Subcutaneous abdominal adipose tissue (tissue), 5 donors: ENCODE measurements around the gene FPR2.

Source experiments
- H3K27ac ChIP-seq: one replicate; pipeline ENCODE4 v1.7.0; 2013; ENCODE audit warnings: low read depth, mild to moderate bottlenecking, inconsistent platforms, low read length, moderate library complexity
- H3K27me3 ChIP-seq, 5 donors: one replicate each; pipeline ENCODE4 v1.7.0; 2013; ENCODE audit warnings: low read length in 5 of 5, inconsistent platforms in 1 of 5; ENCODE audit not compliant: control insufficient read depth in 5 of 5, insufficient read depth in 4 of 5
- H3K36me3 ChIP-seq, 5 donors: one replicate each; pipeline ENCODE4 v1.7.0; 2013; ENCODE audit warnings: low read length in 5 of 5; ENCODE audit not compliant: control insufficient read depth in 5 of 5, insufficient read depth in 5 of 5
- H3K4me1 ChIP-seq, 5 donors: one replicate each; pipeline ENCODE4 v1.7.0; 2013; ENCODE audit warnings: low read length in 5 of 5, mild to moderate bottlenecking in 3 of 5, moderate library complexity in 1 of 5; ENCODE audit not compliant: control insufficient read depth in 5 of 5, insufficient read depth in 5 of 5
- H3K4me3 ChIP-seq, 5 donors: one replicate each; pipeline ENCODE4 v1.7.0; 2013; ENCODE audit warnings: low read length in 5 of 5, low read depth in 1 of 5
- H3K9ac ChIP-seq, 5 donors: one replicate each; pipeline ENCODE4 v1.7.0; 2013; ENCODE audit warnings: low read length in 5 of 5, mild to moderate bottlenecking in 4 of 5, moderate library complexity in 3 of 5
- H3K9me3 ChIP-seq, 5 donors: one replicate each; pipeline ENCODE4 v1.7.0; 2013; ENCODE audit warnings: low read length in 5 of 5; ENCODE audit not compliant: control insufficient read depth in 5 of 5
- donor health status: healthy.
- donor health status: healthy.
- donor health status: healthy.
- donor health status: healthy.
- donor health status: healthy.

FPR2 gene

GRCh38 chr19:51793994-51794393, 33.0 kb downstream of the FPR2 start:
- Histone ChIP-seq H3K9me3 (peaks cover 0 to 5% (median 0%) of the 10 kb centered on the region in 5 donors), H3K4me1 (peaks cover under 1 to 9% (median 6%) of the 10 kb centered on the region in 5 donors), H3K27me3 (peaks cover 0 to 12% (median 6%) of the 10 kb centered on the region in 5 donors), H3K4me3 (no peak overlapping the region), H3K36me3 (no peaks in the 10 kb centered on the region), H3K27ac (no peak overlapping the region), H3K9ac (no peak overlapping the region)

GRCh38 chr19:51794885-51795490, 34.0 kb downstream of the FPR2 start, which contains the start of gene FPR3:
Gene FPR3, plus strand, starts transcription at chr19:51795157. Its CDS starts 28,592 bp downstream, at chr19:51823749.
- peaks cover 0 to 5% (median 0%) of the 10 kb centered on the region in 5 donors for H3K9me3 ChIP-seq
- peaks cover 0 to 11% (median 6%) of the 10 kb centered on the region in 5 donors for H3K27me3 ChIP-seq
- no peak within 1 kb of the TSS for H3K9ac ChIP-seq
- H3K4me3 ChIP-seq: peak within 1 kb of the TSS; percentile 23 to 61 (median 45)
- H3K27ac ChIP-seq: no peak within 1 kb of the TSS
- H3K36me3 ChIP-seq: no peaks in the 10 kb centered on the region
- H3K4me1 ChIP-seq: peaks cover 2 to 13% (median 11%) of the 10 kb centered on the region in 5 donors

GRCh38 chr19:51796195-51796679, 35.3 kb downstream of the FPR2 start:
- Histone ChIP-seq H3K27ac (peak overlapping the region; percentile 38), H3K36me3 (no peaks in the 10 kb centered on the region), H3K4me1 (peaks cover 7 to 21% (median 17%) of the 10 kb centered on the region in 5 donors), H3K4me3 (peak overlapping the region; percentile 23 to 61 (median 45)), H3K9me3 (peaks cover 0 to 5% (median 0%) of the 10 kb centered on the region in 5 donors), H3K9ac (peak overlapping the region in 2 of 5 donors; percentile 48), H3K27me3 (peaks cover 0 to 11% (median 6%) of the 10 kb centered on the region in 5 donors)

GRCh38 chr19:51797480-51797879, 36.5 kb downstream of the FPR2 start:
- Histone ChIP-seq H3K27ac (peak overlapping the region; percentile 1), H3K4me3 (peak overlapping the region in 4 of 5 donors; percentile 40 to 50 (median 44)), H3K36me3 (no peaks in the 10 kb centered on the region), H3K9ac (peak overlapping the region in 2 of 5 donors; percentile 48 to 59), H3K4me1 (peaks cover 7 to 21% (median 17%) of the 10 kb centered on the region in 5 donors), H3K27me3 (peaks cover 0 to 11% (median 6%) of the 10 kb centered on the region in 5 donors), H3K9me3 (peaks cover 0 to 5% (median 0%) of the 10 kb centered on the region in 5 donors)

GRCh38 chr19:51798062-51798461, 37.1 kb downstream of the FPR2 start:
- peak overlapping the region; percentile 33 for H3K27ac ChIP-seq
- H3K4me1 ChIP-seq: peaks cover 7 to 21% (median 17%) of the 10 kb centered on the region in 5 donors

GRCh38 chr19:51799034-51799773, 38.2 kb downstream of the FPR2 start:
- peak overlapping the region; percentile 50 for H3K27ac ChIP-seq
- H3K4me3 ChIP-seq: peak overlapping the region in 4 of 5 donors; percentile 22 to 32 (median 28)
- no peaks in the 10 kb centered on the region for H3K9me3 ChIP-seq
- H3K4me1 ChIP-seq: peaks cover 7 to 21% (median 17%) of the 10 kb centered on the region in 5 donors
- peak overlapping the region in 1 of 5 donors; percentile 39 for H3K9ac ChIP-seq
- peaks cover 0 to 11% (median 6%) of the 10 kb centered on the region in 5 donors for H3K27me3 ChIP-seq
- H3K36me3 ChIP-seq: no peaks in the 10 kb centered on the region

More at GRCh38 chr19:51798062-51798461, 37.1 kb downstream of the FPR2 start:
- H3K36me3 ChIP-seq: no peaks in the 10 kb centered on the region
- H3K9me3 ChIP-seq: peaks cover 0 to under 1% (median 0%) of the 10 kb centered on the region in 5 donors
- peaks cover 0 to 11% (median 6%) of the 10 kb centered on the region in 5 donors for H3K27me3 ChIP-seq
- peak overlapping the region in 1 of 5 donors; percentile 17 for H3K4me3 ChIP-seq
- H3K9ac ChIP-seq: peak overlapping the region in 1 of 5 donors; percentile 35

- H3K4me1 ChIP-seq: peaks cover 7 to 26% (median 17%) of the 10 kb centered on the region in 5 donors
- H3K4me3 ChIP-seq: peak overlapping the region in 4 of 5 donors; percentile 17 to 32 (median 24)
- no peaks in the 10 kb centered on the region for H3K36me3 ChIP-seq
- no peaks in the 10 kb centered on the region for H3K9me3 ChIP-seq
- H3K27me3 ChIP-seq: peaks cover 0 to 11% (median 6%) of the 10 kb centered on the region in 5 donors
- H3K27ac ChIP-seq: peak overlapping the region; percentile 50
- H3K9ac ChIP-seq: peak overlapping the region in 1 of 5 donors; percentile 19
These were observed 38.9 kb downstream of the FPR2 start for GRCh38 chr19:51799774-51800472.

GRCh38 chr19:51800473-51801244, 39.7 kb downstream of the FPR2 start:
- H3K9ac ChIP-seq: no peak overlapping the region
- peaks cover 0 to 11% (median 6%) of the 10 kb centered on the region in 5 donors for H3K27me3 ChIP-seq
- H3K9me3 ChIP-seq: no peaks in the 10 kb centered on the region
- H3K4me1 ChIP-seq: peaks cover 7 to 29% (median 17%) of the 10 kb centered on the region in 5 donors
- H3K4me3 ChIP-seq: peak overlapping the region in 1 of 5 donors; percentile 22
- peak overlapping the region; percentile 50 for H3K27ac ChIP-seq
- no peaks in the 10 kb centered on the region for H3K36me3 ChIP-seq

- H3K9me3 ChIP-seq: no peaks in the 10 kb centered on the region
- peaks cover 0 to 3% (median 0%) of the 10 kb centered on the region in 5 donors for H3K27me3 ChIP-seq
- H3K36me3 ChIP-seq: no peaks in the 10 kb centered on the region
- peaks cover 9 to 31% (median 17%) of the 10 kb centered on the region in 5 donors for H3K4me1 ChIP-seq
- no peak overlapping the region for H3K9ac ChIP-seq
- H3K4me3 ChIP-seq: no peak overlapping the region
- no peak overlapping the region for H3K27ac ChIP-seq
These were observed 41.8 kb downstream of the FPR2 start for GRCh38 chr19:51802775-51803174.
